DMS53 (cell line): Measurements from ENCODE around the gene SH3RF3.

Experiments
- DNase-seq: peaks from one replicate; lab custom pipeline; 2025; lab: John Stamatoyannopoulos, UW

Gene SH3RF3

DNA sequence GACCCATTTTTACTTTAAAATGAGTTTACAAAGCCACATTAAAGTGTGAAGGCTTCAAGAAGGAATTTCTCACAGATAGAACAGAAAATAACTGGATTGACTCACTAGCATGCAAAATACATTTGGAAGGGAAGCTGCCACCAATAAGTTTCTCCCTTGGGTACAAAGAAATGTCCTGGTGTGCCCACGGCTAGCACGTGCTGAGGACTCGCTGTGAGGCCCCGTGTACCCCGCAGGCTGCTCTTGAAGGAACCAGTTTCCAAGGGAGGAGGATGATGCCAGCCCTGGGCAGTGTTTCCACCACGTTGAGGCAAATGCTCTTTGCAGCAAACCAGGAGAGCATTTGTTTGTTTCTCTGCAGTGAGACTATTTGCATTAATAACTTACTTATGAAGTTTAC is 207.3 kb downstream of the SH3RF3 start:
- DNase-seq = no peak

- DNase-seq = no peak
Observed at GRCh38 chr2:109337221-109337620, 208.2 kb downstream of the SH3RF3 start.

DNA sequence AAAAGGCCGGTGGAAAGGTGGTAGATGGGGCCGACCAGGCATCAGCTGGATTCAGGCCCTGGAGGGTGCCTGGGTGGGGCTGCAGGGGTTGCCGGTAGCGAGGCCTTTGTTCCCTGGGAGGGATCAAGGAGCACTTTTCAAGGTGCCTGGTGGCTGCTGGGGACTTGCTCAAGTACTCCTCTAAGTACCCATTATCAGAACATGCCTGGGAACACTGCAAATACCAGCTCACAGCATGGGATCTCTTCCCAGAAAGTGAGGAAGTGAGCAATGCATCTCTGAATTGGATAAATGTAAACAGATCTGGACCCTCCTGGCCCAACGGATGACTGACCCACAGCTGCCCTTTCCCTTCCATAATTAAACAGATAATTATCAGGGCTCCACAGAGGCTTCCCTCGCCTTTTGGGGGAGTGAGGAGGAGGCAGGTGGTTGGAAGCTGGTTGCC is 210.5 kb downstream of the SH3RF3 start:
- peak; percentile 26 for DNase-seq

DNA sequence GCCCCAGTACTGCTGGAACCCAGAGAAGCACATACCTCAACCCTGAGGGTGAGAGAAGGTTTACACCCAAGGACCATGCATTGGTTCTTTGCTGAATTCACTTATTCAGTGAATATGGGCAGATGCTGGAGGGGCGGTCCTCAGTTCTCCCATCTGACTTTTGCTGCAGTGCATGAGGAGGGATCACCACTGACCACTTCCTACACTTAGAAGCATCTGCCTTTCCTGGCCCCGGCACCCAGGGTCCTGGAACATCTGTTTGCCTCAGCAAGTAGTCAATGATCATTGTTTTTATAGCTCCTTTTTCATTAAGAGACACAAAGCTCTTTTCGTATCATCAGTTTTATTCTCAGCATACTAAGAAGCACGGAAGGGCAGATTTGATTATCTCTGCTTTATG is 211.4 kb downstream of the SH3RF3 start:
- DNase-seq = no peak

GRCh38 chr2:109341355-109342255 is 212.6 kb downstream of the SH3RF3 start:
- no peak for DNase-seq

DNA sequence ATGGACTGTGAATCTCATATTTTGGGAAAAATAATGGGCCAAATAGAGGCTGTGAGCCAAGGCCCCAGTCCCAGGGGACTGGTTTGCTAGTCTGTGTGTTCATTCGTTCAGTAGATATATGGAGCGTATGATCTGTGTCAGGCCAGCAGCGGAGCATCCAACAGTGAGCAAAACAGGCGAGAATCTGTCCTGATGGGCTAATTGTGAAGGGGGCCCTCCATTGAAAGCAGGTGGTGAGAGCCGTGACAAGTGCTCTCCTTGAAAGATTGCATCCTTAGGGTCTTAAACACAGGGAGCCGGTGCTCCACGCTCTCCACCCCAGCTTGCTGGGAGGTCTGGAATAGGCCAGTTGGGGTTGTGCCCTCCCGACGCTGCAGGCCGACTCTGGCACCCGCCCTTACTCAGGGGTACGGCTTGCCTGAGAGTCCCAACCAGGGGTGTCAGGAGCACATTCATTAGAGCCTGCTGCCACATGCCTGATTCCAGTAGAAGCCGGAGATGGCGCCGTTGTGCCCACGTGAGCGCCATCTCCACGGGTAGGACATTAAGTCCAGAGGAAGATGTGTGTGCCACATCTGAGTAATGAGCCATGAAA is 213.3 kb downstream of the SH3RF3 start:
- DNase-seq = no peak

DNA sequence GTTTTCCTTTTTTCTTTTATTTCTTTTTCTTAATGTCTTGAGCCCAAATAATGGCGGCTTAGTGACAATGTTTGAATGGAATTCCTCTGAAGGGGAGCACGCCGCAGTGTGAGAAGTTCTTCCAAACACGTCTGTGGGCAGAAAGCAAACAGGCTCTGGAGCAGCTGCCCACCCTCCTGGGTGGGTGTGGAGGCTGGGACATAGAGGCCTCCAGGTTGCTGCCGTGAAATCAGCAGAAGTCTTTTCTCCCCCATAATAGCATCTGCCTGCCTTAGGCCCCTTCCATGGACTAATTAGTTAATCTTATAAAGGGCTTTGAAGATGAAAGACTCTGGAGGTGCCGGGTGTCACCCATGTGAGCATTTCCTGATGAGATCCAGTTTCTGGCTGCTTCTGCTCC is 213.9 kb downstream of the SH3RF3 start:
- DNase-seq = no peak

DNA sequence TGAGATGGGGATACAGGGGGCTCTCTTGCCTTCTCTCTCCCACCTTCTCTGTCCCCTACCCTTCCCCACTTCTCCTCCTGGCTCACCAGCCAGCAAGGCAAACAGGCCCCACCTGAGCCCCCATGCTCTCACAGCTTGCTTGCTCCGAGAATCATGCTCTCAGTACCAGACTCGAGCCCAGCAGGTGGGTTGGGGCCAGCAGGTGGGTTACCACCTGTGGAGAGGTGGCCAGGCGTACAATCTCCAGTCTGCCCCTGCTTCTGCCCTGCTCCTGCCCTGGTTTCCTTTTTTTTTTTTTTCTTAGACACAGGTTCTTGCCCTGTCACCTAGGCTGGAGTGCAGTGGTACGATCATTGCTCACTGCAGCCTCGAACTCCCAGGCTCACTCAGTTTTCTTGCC is 214.5 kb downstream of the SH3RF3 start:
- no peak for DNase-seq

- no peak for DNase-seq
Observed at GRCh38 chr2:109344270-109344805, 215.3 kb downstream of the SH3RF3 start.

GRCh38 chr2:109345091-109345490 is 216.1 kb downstream of the SH3RF3 start:
- no peak for DNase-seq

DNA sequence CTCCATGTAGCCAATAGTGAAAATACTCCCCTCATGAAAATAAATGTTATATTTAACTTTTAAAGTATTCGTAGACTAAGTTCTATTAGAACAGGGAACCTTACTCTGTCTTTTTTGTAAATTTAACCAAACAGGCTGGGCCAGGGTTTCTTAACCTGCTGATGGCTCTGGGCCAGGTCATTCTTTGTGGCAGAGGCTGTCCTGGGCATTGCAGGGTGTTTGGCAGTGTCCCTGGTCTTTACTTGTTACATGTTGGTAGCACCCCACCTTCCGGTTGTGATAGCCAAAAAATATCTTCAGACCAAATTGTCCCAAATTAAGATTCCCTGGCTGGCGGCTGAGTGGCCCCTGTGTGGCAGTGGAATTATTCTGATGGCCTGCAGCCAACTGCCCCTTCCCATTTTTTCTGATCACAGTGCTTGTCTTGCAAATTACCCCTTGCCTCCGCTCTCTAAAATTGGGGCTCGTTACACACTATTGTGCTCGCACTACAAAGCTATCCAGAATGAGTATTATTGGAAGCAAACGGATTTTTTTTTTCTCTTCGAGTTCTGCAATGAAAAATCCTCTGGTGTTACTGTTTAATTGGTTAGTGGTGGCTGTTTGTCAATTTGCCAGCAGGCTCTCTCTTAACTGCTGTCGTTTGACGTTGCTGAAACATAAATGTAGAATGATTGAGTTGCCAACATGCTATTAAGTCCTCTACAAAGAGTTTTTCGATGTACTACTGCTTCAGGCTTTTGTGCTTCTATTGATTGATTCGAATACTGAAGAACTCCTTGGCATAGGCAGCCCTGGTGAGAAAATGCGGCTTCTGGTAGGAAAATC is 216.9 kb downstream of the SH3RF3 start:
- no peak for DNase-seq

DNA sequence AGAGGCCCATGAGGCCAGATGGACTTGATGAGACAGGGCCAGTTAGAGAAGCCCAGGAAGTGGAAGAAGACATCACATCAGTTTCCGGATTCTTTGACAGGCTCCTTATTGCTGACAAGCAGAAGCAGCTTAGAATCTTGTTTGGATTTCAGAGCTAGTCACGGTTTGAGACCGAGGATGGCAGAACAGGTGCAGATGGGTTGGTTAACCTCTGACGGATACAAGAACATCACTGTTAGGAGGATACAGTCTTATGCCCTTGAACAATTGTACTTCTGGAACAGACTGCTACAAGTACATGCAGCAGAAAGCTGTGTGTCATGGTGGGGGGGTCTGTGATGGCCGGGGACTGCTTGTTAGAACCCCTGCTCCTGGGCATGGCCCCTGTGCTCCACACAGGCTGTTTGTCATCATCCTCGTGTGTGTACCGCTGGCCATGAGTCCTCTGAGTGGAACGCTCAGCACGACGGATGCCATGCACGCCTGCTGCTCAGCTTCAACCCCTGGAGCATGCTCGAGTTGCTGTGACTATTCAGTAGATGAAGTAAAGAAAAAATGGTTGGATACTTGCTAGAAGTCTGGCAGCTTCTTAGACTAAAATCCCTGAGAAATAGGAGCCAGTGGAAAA is 217.7 kb downstream of the SH3RF3 start:
- no peak for DNase-seq

- DNase-seq = no peak
Observed at GRCh38 chr2:109347626-109348025, 218.6 kb downstream of the SH3RF3 start.

DNA sequence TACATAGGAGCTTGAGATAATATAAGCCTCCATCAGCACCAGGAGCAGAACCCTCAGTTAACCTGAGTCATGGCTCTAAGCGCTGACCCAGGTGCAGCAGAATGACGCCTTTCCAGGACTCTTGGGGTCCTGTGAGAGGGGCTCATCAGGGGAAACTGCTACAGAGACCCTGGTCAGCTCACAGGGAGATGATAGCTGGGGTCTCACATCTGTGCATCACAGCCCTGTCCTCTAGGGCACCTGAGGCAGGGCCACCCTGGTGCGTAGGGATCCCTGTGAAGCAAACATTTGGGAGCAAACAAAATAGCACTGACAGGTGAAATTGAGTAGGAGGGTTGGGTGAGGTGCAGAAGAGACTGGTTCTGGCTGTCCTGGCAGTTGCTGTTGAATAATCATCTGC is 219.2 kb downstream of the SH3RF3 start:
- DNase-seq = no peak

- no peak for DNase-seq
Observed at GRCh38 chr2:109348671-109349502, 219.9 kb downstream of the SH3RF3 start.

DNA sequence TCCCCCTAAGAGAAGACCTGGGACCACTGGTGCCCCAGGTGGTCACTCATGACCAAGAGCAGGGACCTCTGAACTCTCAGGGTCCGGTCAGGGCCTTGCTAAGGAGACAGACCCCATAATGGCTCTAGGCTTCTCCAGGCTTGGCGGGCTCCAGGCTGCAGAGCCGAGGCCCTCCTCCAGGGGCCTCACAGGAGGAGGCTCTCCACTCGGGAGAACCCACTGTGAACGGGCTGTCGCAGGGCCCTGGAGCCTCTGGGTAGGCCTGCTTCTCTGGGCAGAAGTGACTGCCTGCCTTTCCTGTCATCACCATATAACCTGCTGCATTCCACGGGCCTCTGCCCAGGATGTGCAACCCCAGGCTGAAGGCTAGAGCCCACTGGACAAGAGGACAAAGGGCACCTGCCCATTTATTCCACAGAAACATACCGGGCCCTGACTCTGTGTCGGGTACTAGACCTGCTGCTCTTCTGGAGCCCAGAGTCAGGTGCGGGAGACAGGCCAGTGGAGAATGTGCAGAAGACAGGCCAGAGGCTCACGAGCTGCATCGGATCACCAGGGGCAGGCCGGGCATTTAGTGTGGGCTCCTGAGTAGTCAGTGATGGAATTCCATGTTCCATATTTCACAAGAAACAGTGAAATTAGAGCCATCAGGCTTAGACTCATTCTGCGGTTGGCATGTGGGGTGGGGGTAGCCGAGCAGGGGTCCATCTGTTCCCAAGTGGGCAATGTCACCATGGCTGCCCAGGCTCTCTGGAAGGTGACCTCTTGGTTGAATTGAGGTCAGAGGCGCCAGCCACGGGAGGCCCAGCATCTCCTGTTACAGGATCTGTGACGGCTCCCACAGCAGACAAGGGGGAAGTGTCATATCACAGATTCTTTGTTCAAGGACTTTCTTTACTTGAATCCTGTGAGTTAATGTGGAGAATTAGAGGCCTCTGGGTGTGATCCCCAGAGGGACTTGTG is 220.8 kb downstream of the SH3RF3 start:
- DNase-seq = no peak

- DNase-seq = no peak
Observed at GRCh38 chr2:109350526-109350925, 221.5 kb downstream of the SH3RF3 start.

GRCh38 chr2:109351164-109351756 is 222.3 kb downstream of the SH3RF3 start:
- no peak for DNase-seq
